Activated naive CD8-positive, alpha-beta T cell treated with anti-CD3 and anti-CD28 coated beads, Interleukin-2, amount 10 ng/mL, durations not matched to agents 7 days and 5 days (primary cell): ENCODE data around the gene TCF3. TPM values are rescaled to one million over a fixed set of nuclear protein-coding genes. Genes with fewer than 3 reads are reported as not detected.
A peak's percentile ranks its signal among the peaks of the same experiment; 100 is the strongest.

Experiments used
- ATAC-seq: fragments of 150-1000 bp; cut with Tn5 transposase; one replicate; pipeline ENCODE4 v1.10.0; 2021; ENCODE audit warnings: low read depth, moderate library complexity
- POLR2A ChIA-PET: fragments of 350-600 bp; sonication (Branson Sonifier 250); formaldehyde crosslinking; loops from one replicate; lab custom pipeline; 2021; ENCODE audit warnings: antibody characterized with exemption; lab: Charles Lee
- DNase-seq: peaks from one replicate; pipeline ENCODE4 v3.0.0; 2021
- H3K27ac Mint-ChIP-seq: one replicate; pipeline ENCODE4 v1.8.0; 2022; ENCODE audit warnings: mild to moderate bottlenecking, mixed read lengths
- H3K27me3 Mint-ChIP-seq: one replicate; pipeline ENCODE4 v1.8.0; 2022; ENCODE audit warnings: mild to moderate bottlenecking, moderate library complexity, mixed read lengths
- H3K36me3 Mint-ChIP-seq: one replicate; pipeline ENCODE4 v1.8.0; 2021; ENCODE audit warnings: mild to moderate bottlenecking, mixed read lengths
- H3K4me1 Mint-ChIP-seq: one replicate; pipeline ENCODE4 v1.8.0; 2021; ENCODE audit warnings: mixed read lengths
- H3K4me3 Mint-ChIP-seq: one replicate; pipeline ENCODE4 v1.8.0; 2022; ENCODE audit warnings: mild to moderate bottlenecking, moderate library complexity, mixed read lengths
- H3K9me3 Mint-ChIP-seq: one replicate; pipeline ENCODE4 v1.8.0; 2021; ENCODE audit warnings: mixed read lengths
- total RNA-seq, 2 experiments: library from RNA; stranded (reverse); gene quantifications; one replicate each; pipeline ENCODE4 v1.2.3, GENCODE V29; 2021

The TCF3 gene
- total RNA-seq, 2 experiments from 2014 or later, result 102 to 109 TPM

- H3K36me3 Mint-ChIP-seq, result no peaks in the 10 kb centered on the region
- no peaks in the 10 kb centered on the region for H3K9me3 Mint-ChIP-seq
- DNase-seq, result no peak
- no peak for ATAC-seq
- no peaks in the 10 kb centered on the region for H3K4me1 Mint-ChIP-seq
- no peak overlapping the region for H3K27ac Mint-ChIP-seq
- POLR2A ChIA-PET, result interaction anchor here (1.6 kb wide), 1 partner anchor 10 kb away, joined by 5 read pairs; no protein-coding TSS in a partner anchor
- H3K4me3 Mint-ChIP-seq, result no peak overlapping the region
- no peaks in the 10 kb centered on the region for H3K27me3 Mint-ChIP-seq
Observed at GRCh38 chr19:1580957-1581356, 71.5 kb downstream of the TCF3 start.

DNA sequence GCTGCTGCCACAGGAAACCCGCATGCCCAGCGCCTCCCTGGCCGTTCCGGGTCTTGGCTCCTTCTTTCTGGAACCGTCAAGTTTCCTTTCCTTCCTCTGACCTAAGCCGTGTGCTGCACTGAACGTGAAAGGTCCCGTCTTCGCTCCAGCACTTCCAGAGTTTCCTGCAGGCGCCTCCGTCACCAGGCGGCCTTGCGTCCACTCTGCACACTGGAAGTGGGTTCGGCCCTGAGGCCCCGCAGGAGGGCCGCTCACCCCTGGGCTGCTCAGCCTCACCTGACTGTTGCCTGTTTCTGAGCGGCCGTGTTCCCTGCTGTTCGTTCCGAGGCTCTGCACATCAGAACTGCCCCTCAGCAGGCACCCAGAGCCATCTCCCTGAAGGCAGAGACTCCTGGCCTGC, 72.0 kb downstream of the TCF3 start:
- H3K27me3 Mint-ChIP-seq, result no peaks in the 10 kb centered on the region
- ATAC-seq (no peak), DNase-seq (no peak)
- POLR2A ChIA-PET, result no interaction called here
- H3K4me1 Mint-ChIP-seq, result no peaks in the 10 kb centered on the region
- no peaks in the 10 kb centered on the region for H3K9me3 Mint-ChIP-seq
- peaks cover 2% of the 10 kb centered on the region for H3K36me3 Mint-ChIP-seq
- no peak overlapping the region for H3K27ac Mint-ChIP-seq
- H3K4me3 Mint-ChIP-seq, result no peak overlapping the region

DNA sequence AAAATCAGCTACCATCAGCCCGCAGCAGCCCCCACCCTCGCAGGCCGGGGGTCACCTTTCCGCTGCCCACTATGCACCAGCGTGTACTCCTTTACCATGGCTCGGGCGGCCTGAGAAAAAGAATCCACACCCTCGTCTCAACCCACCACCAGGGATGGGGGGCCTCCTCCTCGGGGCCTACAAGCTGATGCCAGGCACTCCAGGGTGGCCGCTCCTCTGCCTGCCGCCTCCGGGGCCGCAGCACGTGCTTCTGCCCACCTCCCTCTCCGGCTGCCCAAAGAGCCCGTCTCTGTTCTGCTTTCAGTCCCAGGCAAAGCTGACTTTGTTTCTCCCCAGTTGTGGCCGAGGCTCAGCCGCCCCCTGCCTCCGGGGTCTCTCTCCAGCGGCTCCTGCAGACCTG, 73.2 kb downstream of the TCF3 start:
- H3K9me3 Mint-ChIP-seq, result no peaks in the 10 kb centered on the region
- DNase-seq, result no peak
- H3K36me3 Mint-ChIP-seq, result peaks cover 2% of the 10 kb centered on the region
- H3K4me1 Mint-ChIP-seq, result no peaks in the 10 kb centered on the region
- ATAC-seq, result no peak
- no peak overlapping the region for H3K27ac Mint-ChIP-seq
- H3K27me3 Mint-ChIP-seq, result no peaks in the 10 kb centered on the region
- H3K4me3 Mint-ChIP-seq, result no peak overlapping the region
- POLR2A ChIA-PET, result interaction anchor here (0.6 kb wide), 1 partner anchor 32 kb away, joined by 8 read pairs; no protein-coding TSS in a partner anchor

- no peak for DNase-seq
- no peak overlapping the region for H3K27ac Mint-ChIP-seq
- no peaks in the 10 kb centered on the region for H3K9me3 Mint-ChIP-seq
- peaks cover 2% of the 10 kb centered on the region for H3K36me3 Mint-ChIP-seq
- POLR2A ChIA-PET, result no interaction called here
- no peaks in the 10 kb centered on the region for H3K27me3 Mint-ChIP-seq
- ATAC-seq, result no peak
- no peaks in the 10 kb centered on the region for H3K4me1 Mint-ChIP-seq
- no peak overlapping the region for H3K4me3 Mint-ChIP-seq
Observed at GRCh38 chr19:1577929-1578618, 74.3 kb downstream of the TCF3 start.

GRCh38 chr19:1577090-1577928, 75.1 kb downstream of the TCF3 start:
- Mint-ChIP-seq H3K4me3 (no peak overlapping the region), H3K4me1 (no peaks in the 10 kb centered on the region), H3K9me3 (no peaks in the 10 kb centered on the region), H3K27ac (no peak overlapping the region), H3K27me3 (no peaks in the 10 kb centered on the region), H3K36me3 (peaks cover 2% of the 10 kb centered on the region)
- no peak for ATAC-seq
- DNase-seq, result no peak
- POLR2A ChIA-PET, result interaction anchor here (0.5 to 1.2 kb wide), 2 partner anchors 12 to 63 kb away, joined by 3 to 4 read pairs; no protein-coding TSS in a partner anchor

- ATAC-seq (no peak), DNase-seq (no peak)
- Mint-ChIP-seq H3K27me3 (no peaks in the 10 kb centered on the region), H3K4me3 (no peak overlapping the region), H3K27ac (no peak overlapping the region), H3K4me1 (no peaks in the 10 kb centered on the region), H3K36me3 (peaks cover 2% of the 10 kb centered on the region), H3K9me3 (no peaks in the 10 kb centered on the region)
- POLR2A ChIA-PET, result interaction anchor here (0.5 to 1.2 kb wide), 2 partner anchors 13 to 64 kb away, joined by 3 to 4 read pairs; no protein-coding TSS in a partner anchor
Observed at GRCh38 chr19:1576242-1577089, 75.9 kb downstream of the TCF3 start.

DNA sequence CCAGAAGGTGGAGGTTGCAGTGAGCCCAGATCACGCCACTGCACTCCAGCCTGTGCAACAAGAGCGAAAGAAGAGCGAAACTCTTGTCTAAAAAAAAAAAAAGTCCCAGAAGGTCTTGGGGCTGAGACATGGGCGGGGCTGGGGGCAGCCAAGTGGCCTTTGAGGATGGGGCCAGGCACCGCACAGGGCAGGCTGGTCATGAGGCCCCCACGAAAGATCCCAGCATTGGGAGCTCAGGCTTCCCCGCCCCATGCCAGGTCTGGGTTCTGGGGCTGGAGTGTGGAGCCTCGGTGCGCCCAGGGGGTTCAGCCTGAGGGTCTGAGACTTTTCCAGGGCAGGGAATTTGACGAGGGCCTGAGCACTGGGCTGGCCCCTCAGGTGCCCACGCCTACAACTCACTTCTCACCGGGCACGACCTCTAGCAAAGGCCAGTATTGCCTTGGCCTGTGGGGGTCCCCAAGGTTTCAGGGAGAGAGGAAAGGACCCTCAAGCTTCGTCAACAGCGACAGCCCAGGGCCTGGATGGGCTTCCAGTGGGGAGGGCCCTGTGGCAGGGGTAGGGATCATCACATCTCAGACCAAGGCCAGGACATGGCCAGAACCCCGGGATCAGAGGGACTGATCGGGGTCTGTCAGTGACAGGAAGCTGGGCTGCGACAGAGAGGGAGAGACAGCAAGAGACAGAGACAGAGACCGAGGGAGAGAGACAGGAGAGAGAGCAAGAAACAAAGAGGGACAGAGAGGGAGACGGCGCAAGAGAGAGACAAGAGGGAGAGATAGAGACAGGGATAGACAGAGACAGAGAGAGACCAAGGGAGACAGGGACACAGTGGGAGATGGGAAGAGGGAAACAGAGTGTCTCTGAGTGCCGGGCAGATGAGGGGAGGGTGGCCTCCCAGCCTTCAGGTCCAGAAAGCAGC, 76.8 kb downstream of the TCF3 start:
- peak overlapping the region; percentile 9 for H3K27ac Mint-ChIP-seq
- peaks cover 2% of the 10 kb centered on the region for H3K36me3 Mint-ChIP-seq
- ATAC-seq (no peak), DNase-seq (no peak)
- H3K4me1 Mint-ChIP-seq, result no peaks in the 10 kb centered on the region
- no peak overlapping the region for H3K4me3 Mint-ChIP-seq
- no peaks in the 10 kb centered on the region for H3K9me3 Mint-ChIP-seq
- H3K27me3 Mint-ChIP-seq, result peaks cover 2% of the 10 kb centered on the region
- POLR2A ChIA-PET, result no interaction called here

DNA sequence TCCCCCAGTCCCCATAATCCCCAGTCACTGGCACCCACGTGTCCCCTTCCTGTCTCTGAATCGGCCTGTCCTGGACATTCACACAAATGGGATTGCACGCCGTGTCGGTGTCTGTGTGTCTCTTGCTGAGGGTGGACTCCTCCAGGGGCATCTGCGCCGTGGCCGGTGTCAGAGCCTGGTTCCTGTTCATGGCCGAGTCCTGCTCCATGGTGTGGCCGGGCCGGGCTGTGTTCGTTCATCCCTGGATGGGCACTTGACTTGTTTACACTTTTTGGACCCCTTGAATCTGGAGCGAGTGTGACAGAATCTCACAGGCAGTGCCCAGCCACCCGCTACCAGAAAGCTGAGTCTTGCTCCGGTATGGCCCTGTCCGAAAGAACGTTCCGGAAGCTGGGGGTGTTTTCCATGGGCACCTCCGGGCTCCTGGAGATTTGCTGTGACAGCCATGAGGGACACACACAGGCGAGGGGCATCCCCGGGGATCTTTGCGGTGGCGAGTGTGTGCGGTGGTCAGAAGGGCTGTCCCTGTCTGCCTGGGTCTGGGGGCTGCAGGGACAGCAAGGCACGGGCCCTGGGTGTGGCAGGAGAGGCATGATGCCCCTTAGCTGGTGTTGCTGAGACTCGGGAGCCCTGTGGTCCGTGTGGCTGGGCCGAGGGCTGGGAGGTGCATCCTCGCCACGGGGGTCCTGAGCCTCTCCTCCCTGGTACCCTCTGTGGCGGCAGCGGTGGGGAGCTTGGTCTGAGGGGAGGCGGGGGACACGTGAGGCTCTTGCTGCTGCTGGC, 77.9 kb downstream of the TCF3 start:
- no peaks in the 10 kb centered on the region for H3K9me3 Mint-ChIP-seq
- no peak overlapping the region for H3K4me3 Mint-ChIP-seq
- POLR2A ChIA-PET, result no interaction called here
- DNase-seq (no peak), ATAC-seq (no peak)
- peaks cover 2% of the 10 kb centered on the region for H3K36me3 Mint-ChIP-seq
- H3K27ac Mint-ChIP-seq, result no peak overlapping the region
- peaks cover 12% of the 10 kb centered on the region for H3K27me3 Mint-ChIP-seq
- H3K4me1 Mint-ChIP-seq, result peaks cover 2% of the 10 kb centered on the region

DNA sequence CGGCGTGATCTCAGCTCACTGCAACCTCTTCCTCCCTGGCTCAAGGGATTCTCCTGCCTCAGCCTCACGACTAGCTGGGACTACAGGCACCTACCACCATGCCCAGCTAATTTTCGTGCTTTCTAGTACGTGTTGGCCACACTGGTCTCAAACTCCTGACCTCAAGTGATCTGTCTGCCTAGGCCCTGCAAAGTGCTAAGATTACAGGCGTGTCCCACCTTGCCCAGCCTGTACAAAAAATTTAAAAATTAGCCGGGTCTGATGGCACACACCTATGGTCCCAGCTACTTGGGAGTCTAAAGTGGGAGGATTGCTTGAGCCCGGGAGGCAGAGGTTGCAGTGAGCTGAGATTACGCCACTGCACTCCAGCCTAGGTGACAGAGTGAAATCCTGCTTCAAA, 79.6 kb downstream of the TCF3 start:
- DNase-seq, result no peak
- H3K36me3 Mint-ChIP-seq, result peaks cover 2% of the 10 kb centered on the region
- H3K4me3 Mint-ChIP-seq, result no peak overlapping the region
- ATAC-seq, result no peak
- H3K4me1 Mint-ChIP-seq, result peaks cover 2% of the 10 kb centered on the region
- H3K9me3 Mint-ChIP-seq, result no peaks in the 10 kb centered on the region
- peaks cover 15% of the 10 kb centered on the region for H3K27me3 Mint-ChIP-seq
- POLR2A ChIA-PET, result interaction anchor here (0.6 kb wide), 1 partner anchor 11 kb away, joined by 3 read pairs; no protein-coding TSS in a partner anchor
- no peak overlapping the region for H3K27ac Mint-ChIP-seq

DNA sequence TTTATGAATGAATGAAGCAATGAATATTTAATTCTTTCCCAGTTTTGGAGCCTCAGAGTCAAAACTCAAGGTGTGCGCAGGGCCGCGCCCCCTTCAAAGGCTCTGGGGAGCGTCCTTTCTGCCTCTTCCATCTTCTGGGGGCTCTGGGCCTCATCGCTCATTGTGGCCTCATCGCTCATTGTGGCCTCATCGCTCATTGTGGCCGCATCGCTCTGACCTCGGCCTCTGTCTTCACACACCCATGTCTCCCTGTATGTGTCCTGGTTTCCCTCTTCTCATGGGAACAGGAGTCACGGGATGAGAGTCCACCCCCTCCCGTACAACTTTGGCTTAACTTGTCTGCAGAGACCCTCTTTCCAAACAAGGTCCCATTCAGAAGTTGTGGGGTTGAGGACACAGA, 81.1 kb downstream of the TCF3 start:
- no peak overlapping the region for H3K27ac Mint-ChIP-seq
- H3K27me3 Mint-ChIP-seq, result peaks cover 15% of the 10 kb centered on the region
- H3K4me1 Mint-ChIP-seq, result peaks cover 2% of the 10 kb centered on the region
- POLR2A ChIA-PET, result no interaction called here
- no peaks in the 10 kb centered on the region for H3K9me3 Mint-ChIP-seq
- DNase-seq (no peak), ATAC-seq (no peak)
- H3K36me3 Mint-ChIP-seq, result peaks cover 2% of the 10 kb centered on the region
- H3K4me3 Mint-ChIP-seq, result no peak overlapping the region

DNA sequence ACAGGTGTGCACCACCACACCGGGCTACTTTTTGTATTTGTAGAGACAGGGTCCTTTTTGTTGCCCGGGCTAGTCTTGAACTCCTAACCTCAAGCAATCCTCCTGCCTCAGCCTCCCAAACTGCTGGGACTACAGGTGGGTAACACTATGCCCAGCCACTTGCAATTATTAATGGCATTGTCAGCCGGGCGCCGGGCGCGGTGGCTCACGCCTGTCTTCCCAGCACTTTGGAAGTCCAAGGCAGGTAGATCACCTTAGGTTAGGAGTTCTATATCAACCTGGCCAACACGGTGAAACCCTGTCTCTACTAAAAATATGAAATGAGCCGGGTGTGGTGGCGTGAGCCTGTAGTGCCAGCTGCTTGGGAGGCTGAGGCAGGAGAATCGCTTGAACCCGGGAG, 81.6 kb downstream of the TCF3 start:
- H3K27ac Mint-ChIP-seq, result no peak overlapping the region
- no peak overlapping the region for H3K4me3 Mint-ChIP-seq

More for the DNA sequence above, 81.6 kb downstream of the TCF3 start:
- H3K27me3 Mint-ChIP-seq, result peaks cover 15% of the 10 kb centered on the region
- H3K4me1 Mint-ChIP-seq, result peaks cover 2% of the 10 kb centered on the region
- POLR2A ChIA-PET, result interaction anchor here (0.6 kb wide), 1 partner anchor 81 kb away, joined by 3 read pairs; no protein-coding TSS in a partner anchor
- ATAC-seq, result no peak
- H3K36me3 Mint-ChIP-seq, result peaks cover under 1% of the 10 kb centered on the region
- no peak for DNase-seq
- no peaks in the 10 kb centered on the region for H3K9me3 Mint-ChIP-seq
